Mesenchymal stem cell (in vitro differentiated cells and primary cell): ENCODE data around the gene CDHR4.

ENCODE experiments used
- DNase-seq: peaks from one replicate; pipeline ENCODE4 v3.0.0-alpha.2; 2013
- H2AFZ ChIP-seq: one replicate; pipeline ENCODE4 v1.6.1; 2013; ENCODE audit warnings: low read depth, mild to moderate bottlenecking, control low read depth, inconsistent platforms, low read length, moderate library complexity
- H2AK5ac ChIP-seq: 2 replicates; pipeline ENCODE4 v1.6.1; 2013; ENCODE audit warnings: low read length, moderate library complexity, mild to moderate bottlenecking, inconsistent platforms; ENCODE audit not compliant: severe bottlenecking
- H2BK120ac ChIP-seq: one replicate; pipeline ENCODE4 v1.6.1; 2013; ENCODE audit warnings: low read depth, mild to moderate bottlenecking, inconsistent platforms, low read length, moderate library complexity
- H2BK12ac ChIP-seq, 2 experiments: one replicate each; pipeline ENCODE4 v1.6.1; 2013; ENCODE audit warnings: inconsistent platforms in 2 of 2, low read length in 2 of 2, mild to moderate bottlenecking in 2 of 2, moderate library complexity in 2 of 2, control low read depth in 1 of 2
- H2BK15ac ChIP-seq: one replicate; pipeline ENCODE4 v1.6.1; 2013; ENCODE audit warnings: mild to moderate bottlenecking, low read depth, inconsistent platforms; ENCODE audit not compliant: poor library complexity, severe bottlenecking
- H2BK5ac ChIP-seq: 2 replicates; pipeline ENCODE4 v1.6.1; 2013; ENCODE audit warnings: low read depth, mild to moderate bottlenecking, low read length, control low read depth, inconsistent platforms; ENCODE audit not compliant: poor library complexity, severe bottlenecking
- H3K14ac ChIP-seq, 2 experiments: one replicate each; pipeline ENCODE4 v1.6.1; 2013; ENCODE audit warnings: inconsistent platforms in 2 of 2, low read length in 2 of 2, control low read depth in 1 of 2, mild to moderate bottlenecking in 1 of 2, moderate library complexity in 1 of 2
- H3K18ac ChIP-seq, 2 experiments: one replicate each; pipeline ENCODE4 v1.6.1; 2013; ENCODE audit warnings: inconsistent platforms in 2 of 2, low read length in 2 of 2, control low read depth in 1 of 2, low read depth in 1 of 2, mild to moderate bottlenecking in 1 of 2
- H3K23ac ChIP-seq, 2 experiments: one replicate each; pipeline ENCODE4 v1.6.1; 2013; ENCODE audit warnings: inconsistent platforms in 2 of 2, low read length in 2 of 2, mild to moderate bottlenecking in 2 of 2, moderate library complexity in 2 of 2, control low read depth in 1 of 2
- H3K27ac ChIP-seq: 2 replicates; pipeline ENCODE4 v1.5.1; 2013; ENCODE audit warnings: mild to moderate bottlenecking, moderate library complexity, low read length, control low read depth, inconsistent platforms; ENCODE audit not compliant: poor library complexity, severe bottlenecking
- H3K27me3 ChIP-seq, 2 experiments: 2 replicates each; pipeline versions ENCODE4 v1.6.1 to v1.7.0; 2013; ENCODE audit warnings: low read length in 2 of 2, mild to moderate bottlenecking in 2 of 2, moderate library complexity in 2 of 2, control low read depth in 1 of 2, inconsistent platforms in 1 of 2; ENCODE audit not compliant: control insufficient read depth in 1 of 2, insufficient read depth in 1 of 2
- H3K36me3 ChIP-seq, 2 experiments: 2 replicates each; pipeline versions ENCODE4 v1.6.1 to v1.7.0; 2013; ENCODE audit warnings: low read length in 2 of 2, control low read depth in 1 of 2, inconsistent platforms in 1 of 2, low read depth in 1 of 2, mild to moderate bottlenecking in 1 of 2; ENCODE audit not compliant: insufficient read depth in 2 of 2, control insufficient read depth in 1 of 2
- H3K4ac ChIP-seq, 2 experiments: one replicate each; pipeline ENCODE4 v1.6.1; 2013; ENCODE audit warnings: inconsistent platforms in 2 of 2, low read length in 2 of 2, mild to moderate bottlenecking in 2 of 2, moderate library complexity in 2 of 2, control low read depth in 1 of 2, low read depth in 1 of 2
- H3K4me1 ChIP-seq: 2 replicates; pipeline ENCODE4 v1.6.1; 2013; ENCODE audit warnings: low read depth, low read length, control low read depth; ENCODE audit not compliant: control insufficient read depth, insufficient read depth
- H3K4me2 ChIP-seq: 2 replicates; pipeline ENCODE4 v1.6.1; 2013; ENCODE audit warnings: low read length, mild to moderate bottlenecking, inconsistent platforms; ENCODE audit not compliant: poor library complexity, severe bottlenecking
- H3K4me3 ChIP-seq, 2 experiments: 2 replicates each; pipeline versions ENCODE4 v1.5.1 to v1.7.0; 2013; ENCODE audit warnings: low read length in 2 of 2, mild to moderate bottlenecking in 2 of 2, control low read depth in 1 of 2, low read depth in 1 of 2; ENCODE audit not compliant: insufficient read depth in 1 of 2
- H3K79me1 ChIP-seq: replicated peaks from 2 replicates; pipeline ENCODE4 v1.6.1; 2013; ENCODE audit warnings: mild to moderate bottlenecking, control low read depth, low read length, inconsistent platforms; ENCODE audit not compliant: poor library complexity, severe bottlenecking
- H3K9ac ChIP-seq: 2 replicates; pipeline ENCODE4 v1.7.0; 2013; ENCODE audit warnings: mild to moderate bottlenecking, low read length, moderate library complexity
- H3K9me3 ChIP-seq: 2 replicates; pipeline ENCODE4 v1.7.0; 2013; ENCODE audit warnings: mild to moderate bottlenecking, low read length; ENCODE audit not compliant: control insufficient read depth
- H4K8ac ChIP-seq: one replicate; pipeline ENCODE4 v1.6.1; 2013; ENCODE audit warnings: inconsistent platforms, mild to moderate bottlenecking, low read length, moderate library complexity
- H4K91ac ChIP-seq: one replicate; pipeline ENCODE4 v1.6.1; 2013; ENCODE audit warnings: mild to moderate bottlenecking, low read length, inconsistent platforms
- WGBS: methylation state at CpG from one replicate; pipeline ENCODE4 v1.1.7; 2013; ENCODE audit warnings: mixed read lengths; 5-methylcytosine and 5-hydroxymethylcytosine counted together

The CDHR4 gene

GRCh38 chr3:49803465-49804140 is 3.9 kb upstream of the CDHR4 start:
- Histone ChIP-seq H2AFZ (peak overlapping the region; percentile 29), H3K79me1 (no peaks in the 10 kb centered on the region), H3K4me1 (peaks cover 13% of the 10 kb centered on the region), H4K8ac (peak overlapping the region; percentile 88), H3K14ac (peak overlapping the region in 1 of 2 experiments; percentile 97), H3K4me2 (peak overlapping the region; percentile 91), H3K36me3 (peaks cover 3 to 10% of the 10 kb centered on the region in 2 experiments), H4K91ac (peak overlapping the region; percentile 77), H3K18ac (peak overlapping the region; percentile 92 to 99), H3K4me3 (peak overlapping the region; percentile 75 to 91), H3K27ac (no peak overlapping the region), H3K27me3 (peaks cover 0 to 23% of the 10 kb centered on the region in 2 experiments), H2BK5ac (no peak overlapping the region), H2AK5ac (no peak overlapping the region), H3K9ac (peak overlapping the region; percentile 96), H3K4ac (peak overlapping the region; percentile 75 to 90), H2BK15ac (peak overlapping the region; percentile 85), H3K23ac (peak overlapping the region in 1 of 2 experiments; percentile 56), H3K9me3 (no peaks in the 10 kb centered on the region), H2BK12ac (peak overlapping the region; percentile 33 to 82), H2BK120ac (peak overlapping the region; percentile 51)
- WGBS: 4% methylated on average over 32 of the region's 41 CpGs
- DNase-seq: no peak

- Histone ChIP-seq H3K36me3 (peaks cover 3 to 7% of the 10 kb centered on the region in 2 experiments), H3K4ac (peak within 1 kb of the TSS; percentile 75 to 90), H3K4me3 (peak within 1 kb of the TSS; percentile 75 to 91), H3K27ac (peak within 1 kb of the TSS; percentile 9), H2BK5ac (no peak within 1 kb of the TSS), H2AFZ (peak within 1 kb of the TSS; percentile 98), H3K14ac (peak within 1 kb of the TSS in 1 of 2 experiments; percentile 97), H3K23ac (peak within 1 kb of the TSS in 1 of 2 experiments; percentile 56), H3K9me3 (no peaks in the 10 kb centered on the region), H2BK12ac (peak within 1 kb of the TSS; percentile 82), H2BK15ac (peak within 1 kb of the TSS; percentile 85), H3K4me2 (peak within 1 kb of the TSS; percentile 91), H3K4me1 (peaks cover 13% of the 10 kb centered on the region), H2AK5ac (no peak within 1 kb of the TSS), H3K79me1 (no peaks in the 10 kb centered on the region), H4K8ac (peak within 1 kb of the TSS; percentile 98), H4K91ac (peak within 1 kb of the TSS; percentile 95), H3K18ac (peak within 1 kb of the TSS; percentile 97 to 99), H2BK120ac (peak within 1 kb of the TSS; percentile 91), H3K9ac (peak within 1 kb of the TSS; percentile 96), H3K27me3 (peaks cover 0 to 23% of the 10 kb centered on the region in 2 experiments)
- peak; percentile 86 for DNase-seq
- under 1% methylated on average over 65 of the region's 71 CpGs for WGBS
Observed at GRCh38 chr3:49802719-49803464, 3.2 kb upstream of the CDHR4 start, which contains the start of gene INKA1. INKA1 (plus strand) TSS chr3:49803261; CDS start chr3:49803393, 132 bp downstream.

- peaks cover 0 to 4% of the 10 kb centered on the region in 2 experiments for H3K36me3 ChIP-seq
- H3K27me3 ChIP-seq: peaks cover 0 to 23% of the 10 kb centered on the region in 2 experiments
- peak overlapping the region in 1 of 2 experiments; percentile 46 for H3K23ac ChIP-seq
- no peaks in the 10 kb centered on the region for H3K79me1 ChIP-seq
- H3K9ac ChIP-seq: peak overlapping the region; percentile 2
- no peak overlapping the region for H2BK5ac ChIP-seq
- no peak overlapping the region for H4K91ac ChIP-seq
- no peak overlapping the region for H3K14ac ChIP-seq
- H3K4me3 ChIP-seq: no peak overlapping the region
- peaks cover 13% of the 10 kb centered on the region for H3K4me1 ChIP-seq
- H2BK15ac ChIP-seq: no peak overlapping the region
- peak overlapping the region in 1 of 2 experiments; percentile 37 for H2BK12ac ChIP-seq
- H2BK120ac ChIP-seq: no peak overlapping the region
- no peak overlapping the region for H2AFZ ChIP-seq
- H2AK5ac ChIP-seq: no peak overlapping the region
- no peak overlapping the region for H3K4me2 ChIP-seq
- H3K27ac ChIP-seq: no peak overlapping the region
- no peak overlapping the region for H3K18ac ChIP-seq
- WGBS: 98% methylated on average over 2 of the region's 2 CpGs
- DNase-seq: no peak
- H3K4ac ChIP-seq: no peak overlapping the region
- H3K9me3 ChIP-seq: no peaks in the 10 kb centered on the region
- H4K8ac ChIP-seq: no peak overlapping the region
Observed at GRCh38 chr3:49801160-49801559, 1.5 kb upstream of the CDHR4 start.

- Histone ChIP-seq H3K27ac (no peak overlapping the region), H2BK15ac (peak overlapping the region; percentile 60), H4K8ac (peak overlapping the region; percentile 48), H4K91ac (peak overlapping the region; percentile 61), H3K23ac (no peak overlapping the region), H3K18ac (peak overlapping the region in 1 of 2 experiments; percentile 30), H2BK12ac (peak overlapping the region; percentile 63 to 79), H3K79me1 (no peaks in the 10 kb centered on the region), H3K4me2 (no peak overlapping the region), H3K4me3 (peak overlapping the region in 1 of 2 experiments; percentile 55), H2BK5ac (no peak overlapping the region), H3K9me3 (no peaks in the 10 kb centered on the region), H2AFZ (no peak overlapping the region), H3K36me3 (no peaks in the 10 kb centered on the region), H2AK5ac (no peak overlapping the region), H3K9ac (peak overlapping the region; percentile 77), H3K14ac (peak overlapping the region in 1 of 2 experiments; percentile 68), H2BK120ac (no peak overlapping the region), H3K4ac (peak overlapping the region in 1 of 2 experiments; percentile 66), H3K27me3 (peaks cover 0 to 16% of the 10 kb centered on the region in 2 experiments), H3K4me1 (peaks cover 10% of the 10 kb centered on the region)
- WGBS: 67% methylated on average over 1 of the region's 1 CpG
- no peak for DNase-seq
Observed at GRCh38 chr3:49799105-49799504, 568 bp downstream of the CDHR4 start.
